HG03064 (cell line): ENCODE measurements around the gene SASH3.

Experiments used
- ATAC-seq: cut with Tn5 transposase; IDR thresholded peaks from one replicate; pipeline ENCODE4 v1.9.1; 2021; ENCODE audit warnings: low read depth; ENCODE audit not compliant: unreplicated experiment

SASH3 gene

GRCh38 chrX:129802863-129803262, 23.1 kb downstream of the SASH3 start:
- no peak for ATAC-seq

DNA sequence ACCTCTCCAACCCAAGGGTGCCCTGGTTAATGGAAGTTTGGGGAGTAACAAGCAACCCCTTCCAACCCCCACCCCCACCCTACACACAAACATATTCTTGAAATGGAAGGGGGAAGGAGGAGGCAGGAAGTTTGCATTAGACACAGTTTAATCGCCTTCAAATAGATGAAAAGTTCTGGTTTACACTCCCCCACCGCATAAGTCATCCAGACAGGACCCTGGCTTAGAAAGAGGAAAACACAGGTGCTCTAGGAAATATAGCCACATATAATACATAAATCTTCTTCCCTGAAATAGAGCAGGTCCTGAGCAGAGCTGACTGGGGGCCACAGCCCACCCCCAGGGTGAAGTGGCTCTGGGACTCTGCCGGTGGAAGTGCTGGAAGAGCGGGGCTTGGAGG, 25.1 kb downstream of the SASH3 start:
- no peak for ATAC-seq

DNA sequence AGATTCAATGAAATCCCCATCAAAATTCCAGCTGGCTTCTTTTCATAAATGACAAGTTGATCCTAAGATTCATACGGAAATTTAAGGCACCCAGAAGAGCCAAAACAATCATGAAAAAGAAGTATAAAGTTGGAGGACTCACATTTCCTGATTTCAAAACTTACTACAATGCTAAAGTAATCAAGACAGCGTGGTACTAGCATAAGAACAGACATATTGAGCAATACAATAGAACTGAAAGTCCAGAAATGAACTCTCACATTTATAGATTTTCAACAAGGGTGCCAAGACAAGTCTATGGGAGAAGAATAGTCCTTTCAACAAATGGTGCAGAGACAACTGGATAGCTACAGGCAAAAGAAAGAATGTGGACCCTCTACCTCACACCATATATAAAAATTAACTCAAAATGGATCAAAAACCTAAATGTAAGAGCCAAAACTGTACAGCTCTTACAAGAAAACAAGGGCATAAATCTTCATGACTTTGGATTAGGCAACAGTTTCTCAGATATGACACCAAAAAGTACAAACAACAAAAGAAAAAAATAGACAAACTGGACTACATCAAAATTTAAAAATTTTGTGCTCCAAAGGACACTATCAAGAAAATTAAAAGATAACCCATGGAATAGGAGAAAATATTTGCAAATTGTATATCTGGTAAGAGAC, 28.5 kb downstream of the SASH3 start:
- ATAC-seq: no peak

DNA sequence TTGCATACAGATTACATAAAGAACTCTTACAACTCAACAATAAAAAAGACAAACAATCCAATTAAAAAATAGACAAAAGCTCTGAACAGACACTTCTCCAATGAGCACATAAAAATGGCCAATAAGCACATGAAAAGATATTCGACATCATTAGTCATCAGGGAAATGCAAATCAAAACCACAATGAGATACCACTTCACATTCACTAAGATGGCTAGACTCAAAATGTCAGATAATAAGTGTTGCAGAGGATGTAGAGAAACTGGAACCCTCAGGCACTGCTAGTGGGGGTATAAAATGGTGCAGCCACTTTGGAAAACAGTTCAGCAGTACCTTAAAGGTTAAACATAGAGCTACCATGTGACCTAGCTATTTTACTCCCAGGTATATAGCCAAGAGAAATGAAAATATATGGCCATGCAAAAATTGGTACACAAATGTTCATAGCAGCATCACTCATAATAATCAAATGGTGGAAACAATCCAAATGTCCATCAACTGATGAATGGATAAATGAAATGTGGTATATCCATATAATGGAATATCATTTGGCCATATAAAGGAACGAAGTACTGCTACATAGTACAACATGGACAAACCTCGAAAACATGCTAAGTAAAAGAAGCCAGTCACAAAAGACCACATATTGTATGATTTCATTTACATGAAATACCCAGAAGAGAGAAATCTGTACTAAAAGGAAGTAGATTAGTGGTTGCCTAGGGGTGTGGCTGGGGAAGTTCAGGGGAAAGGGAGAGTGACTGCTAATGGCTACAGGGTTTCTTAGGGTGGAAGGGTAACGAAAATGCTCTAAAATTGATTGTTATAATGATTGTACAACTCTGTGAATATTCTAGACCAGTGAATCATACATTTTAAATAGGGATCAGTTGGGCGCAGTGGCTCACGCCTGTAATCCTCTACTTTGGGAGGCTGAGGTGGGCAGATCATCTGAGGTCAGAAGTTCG, 29.4 kb downstream of the SASH3 start:
- ATAC-seq: no peak

- no peak for ATAC-seq
Observed at GRCh38 chrX:129813662-129814368, 34.1 kb downstream of the SASH3 start.

- ATAC-seq: no peak
Observed at GRCh38 chrX:129818123-129818522, 38.4 kb downstream of the SASH3 start.

- ATAC-seq: no peak
Observed at GRCh38 chrX:129823115-129823514, 43.4 kb downstream of the SASH3 start.

DNA sequence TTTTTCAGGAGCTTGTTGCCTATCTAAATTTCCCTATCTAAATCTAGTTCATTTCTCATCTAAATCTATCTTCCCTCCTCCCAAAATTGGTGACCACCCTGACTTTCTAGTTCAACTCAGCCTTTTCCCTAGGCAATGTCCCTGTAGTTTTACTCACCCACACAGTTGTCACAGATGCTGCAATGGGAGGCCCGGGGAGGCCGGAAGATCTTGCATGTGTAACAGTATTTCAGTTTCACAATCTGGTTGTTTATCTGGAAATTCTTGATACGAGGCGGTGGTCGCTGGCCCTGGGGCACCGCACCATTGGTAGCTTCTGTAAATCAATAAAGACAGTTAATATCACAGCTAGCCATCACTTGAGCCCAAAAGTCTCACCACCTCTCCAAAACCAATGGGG, 43.8 kb downstream of the SASH3 start:
- ATAC-seq: no peak

- no peak for ATAC-seq
Observed at GRCh38 chrX:129824620-129825019, 44.9 kb downstream of the SASH3 start.

GRCh38 chrX:129825746-129826505, 46.2 kb downstream of the SASH3 start:
- ATAC-seq: no peak

- no peak for ATAC-seq
Observed at GRCh38 chrX:129830494-129830893, 50.7 kb downstream of the SASH3 start.

GRCh38 chrX:129831091-129831885, 51.5 kb downstream of the SASH3 start:
- no peak for ATAC-seq

DNA sequence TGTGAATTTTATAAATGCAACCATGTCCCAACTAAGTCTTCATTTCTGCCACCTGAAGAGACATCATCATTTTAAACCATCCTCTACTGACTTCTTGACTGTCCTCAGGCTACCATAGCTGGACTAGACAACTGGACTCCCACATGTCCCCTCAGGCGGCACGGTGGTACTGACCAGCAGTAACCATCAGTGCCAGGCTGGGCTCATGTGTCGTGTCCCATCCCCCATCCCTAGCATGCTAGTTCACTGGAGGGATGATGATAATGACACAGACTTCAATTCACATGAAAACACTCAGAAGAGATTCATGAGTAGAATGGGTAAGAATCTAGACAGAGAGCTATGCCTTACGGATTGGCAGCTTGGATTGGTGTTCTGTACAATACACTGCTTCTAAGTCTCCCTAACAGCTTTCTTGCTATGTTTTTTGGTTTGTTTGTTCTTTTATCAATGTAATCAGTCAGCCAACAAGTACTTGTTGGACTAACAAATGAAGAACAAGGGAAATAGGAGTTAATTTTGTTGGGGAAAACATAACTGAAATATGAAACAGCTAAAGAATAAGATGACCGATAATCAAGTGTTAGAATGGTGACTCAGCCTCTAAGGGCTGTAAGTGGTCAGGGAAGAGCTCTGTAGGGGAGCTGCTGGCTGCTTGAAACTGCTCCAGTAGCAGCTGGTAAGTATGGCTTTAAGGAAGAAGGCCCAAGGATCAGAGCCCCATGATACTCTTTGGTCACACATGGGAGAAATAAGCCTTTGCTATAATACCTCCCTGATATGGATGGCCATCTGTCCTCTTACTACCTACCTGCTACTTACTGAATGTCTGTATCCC, 53.6 kb downstream of the SASH3 start:
- ATAC-seq: no peak

GRCh38 chrX:129836827-129837226, 57.1 kb downstream of the SASH3 start:
- ATAC-seq: no peak

GRCh38 chrX:129840344-129840743, 60.6 kb downstream of the SASH3 start:
- ATAC-seq: no peak

DNA sequence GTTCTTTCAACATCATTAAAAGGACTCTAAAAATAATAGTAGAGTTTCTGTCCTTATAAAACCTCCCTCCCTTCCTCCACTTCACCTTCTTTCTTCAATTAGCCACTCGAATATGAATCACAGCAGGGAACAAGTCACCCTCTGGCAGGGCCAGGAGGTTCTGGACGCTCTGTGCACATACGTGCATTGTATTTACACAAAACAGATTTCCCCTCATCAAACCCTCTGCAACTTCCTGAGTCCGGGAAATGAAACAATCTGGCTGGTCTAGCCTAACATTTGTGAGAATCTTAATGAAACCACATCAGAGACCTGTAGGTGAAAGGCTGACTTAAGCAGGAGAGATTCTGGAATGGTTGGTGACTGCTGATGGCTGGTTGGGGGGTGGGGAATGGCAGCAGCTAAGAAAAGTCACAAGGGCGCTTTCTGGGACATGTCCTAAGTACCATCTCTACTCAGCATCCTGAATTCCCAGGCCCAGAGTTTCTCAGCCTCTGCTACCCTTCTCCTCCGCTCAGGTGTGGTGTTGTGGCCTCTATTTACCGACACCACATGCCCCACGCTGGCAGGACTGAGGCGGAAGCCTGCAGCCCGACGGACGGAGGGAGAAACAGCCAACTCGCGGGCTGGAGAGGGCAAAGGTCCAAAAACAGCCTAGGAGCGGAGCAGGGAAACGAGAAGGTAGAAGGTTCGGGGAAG, 62.9 kb downstream of the SASH3 start:
- no peak for ATAC-seq

GRCh38 chrX:129843209-129843458, 63.4 kb downstream of the SASH3 start:
- ATAC-seq: no peak

DNA sequence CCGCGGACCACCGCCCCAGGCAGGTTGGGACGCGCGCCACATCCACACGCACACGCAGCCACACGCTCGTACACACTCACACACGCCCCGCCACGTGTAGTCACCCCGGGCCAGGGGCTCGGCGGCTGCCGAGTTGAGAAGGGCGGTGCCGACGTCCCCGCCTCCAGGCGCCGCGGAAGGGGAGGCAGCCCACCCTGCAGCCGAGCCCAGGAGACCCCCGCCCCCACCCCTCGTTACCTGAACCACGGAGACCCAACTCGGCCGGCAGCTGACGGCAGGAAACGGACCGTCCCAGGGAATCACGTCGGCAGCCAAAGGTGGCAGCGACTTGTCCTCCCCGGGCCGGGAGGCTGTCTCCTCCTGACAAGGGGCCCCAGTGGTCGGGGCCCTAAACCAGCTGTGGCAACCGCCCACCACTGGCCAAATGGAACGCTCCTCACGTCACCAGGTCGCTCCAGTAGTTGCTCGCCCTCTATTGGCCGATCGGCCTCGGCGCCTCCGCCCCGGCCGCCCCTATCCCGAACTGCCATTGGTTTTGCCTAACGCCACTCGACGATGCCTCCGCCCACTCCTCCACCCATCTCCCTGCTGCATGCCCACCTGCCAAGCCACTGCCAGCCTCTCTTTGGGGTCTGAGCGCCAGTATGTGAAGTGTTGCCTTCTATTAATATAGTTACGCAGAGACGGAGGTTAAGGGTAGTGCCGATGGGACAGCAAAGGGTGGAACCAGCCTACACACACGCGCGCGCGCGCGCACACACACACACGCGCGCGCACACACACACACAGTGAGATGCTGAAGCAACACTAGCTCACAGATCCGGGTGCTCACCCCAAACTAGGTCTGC, 63.9 kb downstream of the SASH3 start, which contains the start of gene ZDHHC9:
Gene ZDHHC9, minus strand, starts transcription at position 428 of the 848 bp plus-strand sequence. CDS start 1,941 bp downstream, outside the sequence.
- peak; percentile 99 for ATAC-seq
